Parathyroid adenoma (tissue), 2 donors: Measurements from ENCODE around the gene CDHR1.

Experiments used
- H2AFZ ChIP-seq: fragments of 300-600 bp; sonication (generic); one replicate; pipeline ENCODE4 v1.7.0; 2017; ENCODE audit warnings: antibody characterized with exemption, mild to moderate bottlenecking
- H3K27ac ChIP-seq: fragments of 300-600 bp; sonication (generic); one replicate; pipeline ENCODE4 v1.7.0; 2017
- H3K27me3 ChIP-seq: fragments of 300-600 bp; sonication (generic); one replicate; pipeline ENCODE4 v1.7.0; 2017; ENCODE audit warnings: low read length; ENCODE audit not compliant: control insufficient read depth, insufficient read depth
- H3K36me3 ChIP-seq: fragments of 300-600 bp; sonication (generic); one replicate; pipeline ENCODE4 v1.7.0; 2017; ENCODE audit warnings: low read length; ENCODE audit not compliant: control insufficient read depth, insufficient read depth
- H3K4me1 ChIP-seq: fragments of 300-600 bp; sonication (generic); one replicate; pipeline ENCODE4 v1.7.0; 2017; ENCODE audit warnings: control low read depth
- H3K4me2 ChIP-seq: fragments of 300-600 bp; sonication (generic); one replicate; pipeline ENCODE4 v1.7.0; 2017; ENCODE audit warnings: low read length
- H3K4me3 ChIP-seq: fragments of 300-600 bp; sonication (generic); one replicate; pipeline ENCODE4 v1.7.0; 2017; ENCODE audit warnings: low read depth, low read length
- H3K79me2 ChIP-seq: fragments of 300-600 bp; sonication (generic); one replicate; pipeline ENCODE4 v1.7.0; 2017; ENCODE audit warnings: control low read depth
- H3K9ac ChIP-seq: fragments of 300-600 bp; sonication (generic); one replicate; pipeline ENCODE4 v1.7.0; 2017; ENCODE audit warnings: mild to moderate bottlenecking
- H3K9me3 ChIP-seq: fragments of 300-600 bp; sonication (generic); one replicate; pipeline ENCODE4 v1.7.0; 2017; ENCODE audit warnings: low read length; ENCODE audit not compliant: control insufficient read depth
- TF ChIP-seq, protein P1 (sequence below): fragments of 300-600 bp; sonication (generic); IDR thresholded peaks from one replicate; pipeline ENCODE4 v1.7.0; 2017; ENCODE audit warnings: antibody characterized with exemption, mild to moderate bottlenecking
- donor health status: primary hyperparathyroidism.

Gene CDHR1

DNA sequence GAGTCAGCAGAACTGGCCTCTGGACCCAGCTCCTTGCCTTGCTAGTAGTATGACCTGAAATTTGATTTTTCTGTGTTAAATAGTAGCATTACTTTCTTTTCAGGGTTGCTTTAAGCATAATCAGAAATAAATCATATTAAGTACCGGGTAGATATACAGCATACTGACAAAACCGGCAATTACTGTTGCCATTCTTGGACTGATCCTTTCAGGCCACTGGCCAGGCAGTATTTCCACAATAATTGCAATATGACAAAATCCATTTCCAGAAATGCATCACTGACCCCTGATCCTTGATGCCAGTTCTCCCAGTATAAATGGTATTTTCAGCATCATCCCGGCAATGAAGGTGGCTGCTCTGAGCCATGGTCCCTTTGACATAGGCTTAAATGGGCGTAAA, 40.1 kb downstream of the CDHR1 start:
- no peak overlapping the region for H3K27ac ChIP-seq
- no peak overlapping the region for H3K4me2 ChIP-seq
- no peaks in the 10 kb centered on the region for H3K79me2 ChIP-seq
- no peaks in the 10 kb centered on the region for H3K27me3 ChIP-seq
- TF ChIP-seq, protein P1, sequence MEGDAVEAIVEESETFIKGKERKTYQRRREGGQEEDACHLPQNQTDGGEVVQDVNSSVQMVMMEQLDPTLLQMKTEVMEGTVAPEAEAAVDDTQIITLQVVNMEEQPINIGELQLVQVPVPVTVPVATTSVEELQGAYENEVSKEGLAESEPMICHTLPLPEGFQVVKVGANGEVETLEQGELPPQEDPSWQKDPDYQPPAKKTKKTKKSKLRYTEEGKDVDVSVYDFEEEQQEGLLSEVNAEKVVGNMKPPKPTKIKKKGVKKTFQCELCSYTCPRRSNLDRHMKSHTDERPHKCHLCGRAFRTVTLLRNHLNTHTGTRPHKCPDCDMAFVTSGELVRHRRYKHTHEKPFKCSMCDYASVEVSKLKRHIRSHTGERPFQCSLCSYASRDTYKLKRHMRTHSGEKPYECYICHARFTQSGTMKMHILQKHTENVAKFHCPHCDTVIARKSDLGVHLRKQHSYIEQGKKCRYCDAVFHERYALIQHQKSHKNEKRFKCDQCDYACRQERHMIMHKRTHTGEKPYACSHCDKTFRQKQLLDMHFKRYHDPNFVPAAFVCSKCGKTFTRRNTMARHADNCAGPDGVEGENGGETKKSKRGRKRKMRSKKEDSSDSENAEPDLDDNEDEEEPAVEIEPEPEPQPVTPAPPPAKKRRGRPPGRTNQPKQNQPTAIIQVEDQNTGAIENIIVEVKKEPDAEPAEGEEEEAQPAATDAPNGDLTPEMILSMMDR: no peak
- H3K9ac ChIP-seq: no peak overlapping the region
- H3K4me1 ChIP-seq: no peaks in the 10 kb centered on the region
- no peaks in the 10 kb centered on the region for H3K36me3 ChIP-seq
- H3K9me3 ChIP-seq: no peaks in the 10 kb centered on the region
- no peak overlapping the region for H3K4me3 ChIP-seq
- H2AFZ ChIP-seq: no peak overlapping the region

DNA sequence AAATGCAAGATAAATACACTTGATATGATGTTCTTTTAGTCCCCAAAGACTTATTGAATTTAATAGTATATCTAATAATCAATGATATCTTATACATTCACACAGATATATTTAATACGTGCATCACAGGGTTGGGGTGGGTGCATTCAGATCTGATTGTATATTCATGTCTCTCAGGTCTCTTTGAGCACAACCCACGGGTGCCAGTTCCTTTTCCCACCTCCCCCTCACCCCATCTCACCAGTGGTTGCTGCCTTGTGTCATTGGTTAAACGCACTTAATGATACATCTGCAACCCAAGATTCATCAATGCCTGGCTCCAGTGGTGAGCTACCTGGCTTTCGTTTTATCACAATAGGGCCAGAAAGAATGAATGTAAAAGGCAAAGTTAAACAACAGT, 40.8 kb downstream of the CDHR1 start:
- no peak overlapping the region for H3K4me3 ChIP-seq
- H2AFZ ChIP-seq: no peak overlapping the region
- H3K9ac ChIP-seq: no peak overlapping the region
- TF ChIP-seq, protein P1: no peak
- no peaks in the 10 kb centered on the region for H3K9me3 ChIP-seq
- no peak overlapping the region for H3K27ac ChIP-seq
- H3K4me2 ChIP-seq: no peak overlapping the region
- no peaks in the 10 kb centered on the region for H3K4me1 ChIP-seq
- no peaks in the 10 kb centered on the region for H3K79me2 ChIP-seq
- H3K36me3 ChIP-seq: no peaks in the 10 kb centered on the region
- H3K27me3 ChIP-seq: no peaks in the 10 kb centered on the region

DNA sequence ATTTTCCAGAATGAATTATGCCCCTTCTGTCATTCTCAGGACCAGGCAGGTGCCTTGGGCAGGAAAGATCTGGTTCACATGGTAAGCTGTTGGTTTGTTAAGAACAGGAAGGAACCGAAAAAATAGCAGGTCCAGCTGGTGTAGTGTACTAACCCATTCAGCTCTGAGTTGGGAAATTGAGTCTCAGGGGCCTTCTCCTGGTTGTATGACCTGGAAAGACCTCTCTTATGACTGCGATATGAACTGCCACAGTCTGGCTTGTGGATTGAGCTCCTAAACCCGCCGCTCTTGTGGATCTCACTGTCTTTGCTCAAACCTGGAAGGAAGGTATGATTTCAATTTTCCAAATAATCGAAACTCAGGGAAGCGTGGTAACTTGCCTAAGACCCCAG, 42.5 kb downstream of the CDHR1 start:
- H3K27ac ChIP-seq: no peak overlapping the region
- H3K27me3 ChIP-seq: no peaks in the 10 kb centered on the region
- no peaks in the 10 kb centered on the region for H3K79me2 ChIP-seq
- TF ChIP-seq, protein P1: no peak
- H3K4me2 ChIP-seq: no peak overlapping the region
- H3K4me1 ChIP-seq: no peaks in the 10 kb centered on the region
- H3K9ac ChIP-seq: no peak overlapping the region
- no peaks in the 10 kb centered on the region for H3K36me3 ChIP-seq
- H3K4me3 ChIP-seq: no peak overlapping the region
- H3K9me3 ChIP-seq: no peaks in the 10 kb centered on the region
- H2AFZ ChIP-seq: no peak overlapping the region

DNA sequence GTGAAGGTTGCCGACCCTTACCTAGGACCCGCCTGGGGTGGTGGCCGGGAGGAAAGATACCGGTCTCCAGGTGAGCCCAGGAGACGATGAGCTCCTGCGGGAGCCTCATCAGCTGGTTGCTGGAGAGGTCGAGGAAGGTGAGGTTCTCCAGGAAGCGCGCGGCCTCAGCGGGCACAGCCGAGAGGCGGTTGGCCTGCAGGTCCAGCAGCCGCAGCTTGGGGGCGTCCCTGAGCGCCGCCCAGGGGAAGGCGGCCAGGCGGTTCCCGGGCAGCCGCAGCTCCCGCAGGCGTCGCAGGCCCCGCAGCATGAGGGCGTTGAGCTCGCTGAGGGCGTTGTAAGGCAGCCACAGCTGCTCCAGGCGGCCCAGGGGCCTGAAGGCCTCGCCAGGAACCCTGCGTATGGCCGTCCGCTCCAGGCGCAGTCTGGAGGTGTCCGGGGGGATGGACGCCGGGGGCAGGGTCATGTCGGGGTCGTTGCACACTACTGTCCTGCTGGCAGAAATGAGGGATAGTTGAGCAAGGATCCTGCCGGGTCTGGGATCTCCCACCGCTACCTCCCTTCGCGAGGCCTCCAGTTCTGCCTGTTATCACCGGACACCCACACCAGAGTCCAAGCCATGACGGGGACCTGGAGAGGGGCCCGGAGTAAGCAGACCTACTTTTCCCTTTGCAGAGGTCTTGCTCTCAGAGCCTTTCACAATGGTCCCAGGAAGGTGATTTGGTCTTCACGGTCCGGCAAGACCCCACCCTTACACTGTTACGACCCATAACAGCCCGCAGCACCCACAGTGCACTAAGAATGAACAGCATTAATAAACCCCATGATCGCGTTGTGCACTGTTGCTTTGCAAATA, 43.1 kb downstream of the CDHR1 start:
- Histone ChIP-seq H3K9me3 (no peaks in the 10 kb centered on the region), H3K27ac (no peak overlapping the region), H3K36me3 (no peaks in the 10 kb centered on the region), H2AFZ (no peak overlapping the region), H3K4me3 (no peak overlapping the region), H3K27me3 (no peaks in the 10 kb centered on the region), H3K9ac (no peak overlapping the region), H3K79me2 (no peaks in the 10 kb centered on the region), H3K4me2 (no peak overlapping the region), H3K4me1 (no peaks in the 10 kb centered on the region)
- TF ChIP-seq, protein P1: no peak

DNA sequence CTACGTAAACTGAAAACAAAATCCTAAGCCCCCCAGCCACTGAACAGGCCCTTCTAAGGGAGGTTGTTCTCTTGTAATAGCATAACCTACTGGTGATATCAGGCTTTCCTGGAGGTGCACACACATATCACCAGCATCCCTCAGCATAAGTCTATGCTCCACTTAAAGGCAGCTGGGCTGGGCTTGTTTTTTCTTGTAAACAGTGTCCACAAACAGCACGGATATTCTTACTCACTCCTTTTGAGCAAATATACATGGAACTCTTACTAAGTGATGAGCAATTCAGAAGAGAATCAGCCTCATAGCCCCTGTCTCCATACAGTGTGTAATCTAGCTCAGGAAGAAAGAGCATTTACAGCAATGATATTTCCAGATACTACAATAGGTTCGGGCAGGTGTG, 44.6 kb downstream of the CDHR1 start:
- Histone ChIP-seq H3K4me1 (no peaks in the 10 kb centered on the region), H2AFZ (no peak overlapping the region), H3K4me3 (no peak overlapping the region), H3K36me3 (no peaks in the 10 kb centered on the region), H3K9ac (no peak overlapping the region), H3K27ac (no peak overlapping the region), H3K27me3 (no peaks in the 10 kb centered on the region), H3K79me2 (no peaks in the 10 kb centered on the region), H3K4me2 (no peak overlapping the region), H3K9me3 (no peaks in the 10 kb centered on the region)
- TF ChIP-seq, protein P1: no peak
